ENCODE results near the gene KAT2A.

DNA sequence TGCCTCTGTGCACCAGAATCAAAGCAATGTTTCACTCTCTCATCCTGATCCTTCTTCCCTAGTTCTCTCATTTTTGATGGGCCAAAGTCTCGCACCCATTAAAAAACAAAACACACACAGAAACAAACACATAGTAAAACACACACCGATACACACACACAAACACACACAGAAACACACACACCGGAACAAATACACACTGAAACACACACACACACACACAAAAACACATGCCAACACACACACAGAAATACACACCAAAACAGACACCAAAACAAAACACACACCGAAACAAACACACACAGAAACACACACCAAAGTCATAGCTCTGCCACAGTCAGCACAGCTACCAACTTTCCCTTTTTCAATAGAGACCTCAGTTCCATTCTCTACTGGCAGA, 10.1 kb upstream of the KAT2A start:
- TF ChIP-seq, protein P1, sequence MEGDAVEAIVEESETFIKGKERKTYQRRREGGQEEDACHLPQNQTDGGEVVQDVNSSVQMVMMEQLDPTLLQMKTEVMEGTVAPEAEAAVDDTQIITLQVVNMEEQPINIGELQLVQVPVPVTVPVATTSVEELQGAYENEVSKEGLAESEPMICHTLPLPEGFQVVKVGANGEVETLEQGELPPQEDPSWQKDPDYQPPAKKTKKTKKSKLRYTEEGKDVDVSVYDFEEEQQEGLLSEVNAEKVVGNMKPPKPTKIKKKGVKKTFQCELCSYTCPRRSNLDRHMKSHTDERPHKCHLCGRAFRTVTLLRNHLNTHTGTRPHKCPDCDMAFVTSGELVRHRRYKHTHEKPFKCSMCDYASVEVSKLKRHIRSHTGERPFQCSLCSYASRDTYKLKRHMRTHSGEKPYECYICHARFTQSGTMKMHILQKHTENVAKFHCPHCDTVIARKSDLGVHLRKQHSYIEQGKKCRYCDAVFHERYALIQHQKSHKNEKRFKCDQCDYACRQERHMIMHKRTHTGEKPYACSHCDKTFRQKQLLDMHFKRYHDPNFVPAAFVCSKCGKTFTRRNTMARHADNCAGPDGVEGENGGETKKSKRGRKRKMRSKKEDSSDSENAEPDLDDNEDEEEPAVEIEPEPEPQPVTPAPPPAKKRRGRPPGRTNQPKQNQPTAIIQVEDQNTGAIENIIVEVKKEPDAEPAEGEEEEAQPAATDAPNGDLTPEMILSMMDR (conservative IDR thresholded peaks at IDR 0.05), result no peak
- no peak for TF ChIP-seq ZFX (IDR thresholded peaks at IDR 0.05)

Measured in C4-2B (cell line).